Fibroblast of gingiva (primary cell): Measurements from ENCODE around the gene STK11IP.

Experiments used
- DNase-seq: peaks from one replicate; pipeline ENCODE4 v3.0.0-alpha.2; 2011; ENCODE audit warnings: low read depth

STK11IP gene

DNA sequence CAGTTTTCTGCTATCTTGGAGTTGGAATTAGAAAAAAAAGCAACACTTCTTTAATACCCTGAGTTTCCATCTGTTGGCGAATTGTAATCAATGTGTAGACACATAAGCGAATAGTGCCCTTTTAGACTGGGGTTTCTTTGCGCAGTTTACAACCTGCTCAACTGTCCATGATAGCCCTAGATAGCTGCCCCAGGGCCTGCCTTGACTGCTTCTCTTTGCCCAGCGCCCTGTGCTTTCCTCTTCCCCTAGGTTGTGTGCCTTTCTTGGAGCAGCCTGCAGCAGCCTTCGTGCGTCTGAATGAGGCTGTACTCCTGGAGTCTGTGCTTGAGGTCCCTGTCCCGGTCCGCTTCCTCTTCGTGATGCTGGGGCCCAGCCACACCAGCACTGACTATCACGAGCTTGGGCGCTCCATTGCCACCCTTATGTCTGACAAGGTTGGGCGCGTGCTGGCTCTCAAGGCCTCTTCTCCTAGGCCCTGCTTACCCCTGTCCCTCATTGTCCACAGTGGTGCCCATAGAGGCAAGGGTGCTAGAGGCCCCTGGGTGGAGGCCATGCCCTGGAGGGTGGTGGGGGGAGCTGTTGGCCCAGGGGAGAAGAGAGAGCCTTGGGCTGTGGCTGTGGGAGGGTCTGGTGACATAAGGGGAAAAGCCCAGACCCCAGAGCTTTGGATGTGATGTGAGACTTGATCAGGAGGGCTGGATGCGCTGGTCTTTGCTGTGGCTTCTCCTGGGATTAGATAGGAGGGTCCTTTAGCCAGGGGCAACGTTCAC is 36.7 kb downstream of the STK11IP start:
- no peak for DNase-seq

DNA sequence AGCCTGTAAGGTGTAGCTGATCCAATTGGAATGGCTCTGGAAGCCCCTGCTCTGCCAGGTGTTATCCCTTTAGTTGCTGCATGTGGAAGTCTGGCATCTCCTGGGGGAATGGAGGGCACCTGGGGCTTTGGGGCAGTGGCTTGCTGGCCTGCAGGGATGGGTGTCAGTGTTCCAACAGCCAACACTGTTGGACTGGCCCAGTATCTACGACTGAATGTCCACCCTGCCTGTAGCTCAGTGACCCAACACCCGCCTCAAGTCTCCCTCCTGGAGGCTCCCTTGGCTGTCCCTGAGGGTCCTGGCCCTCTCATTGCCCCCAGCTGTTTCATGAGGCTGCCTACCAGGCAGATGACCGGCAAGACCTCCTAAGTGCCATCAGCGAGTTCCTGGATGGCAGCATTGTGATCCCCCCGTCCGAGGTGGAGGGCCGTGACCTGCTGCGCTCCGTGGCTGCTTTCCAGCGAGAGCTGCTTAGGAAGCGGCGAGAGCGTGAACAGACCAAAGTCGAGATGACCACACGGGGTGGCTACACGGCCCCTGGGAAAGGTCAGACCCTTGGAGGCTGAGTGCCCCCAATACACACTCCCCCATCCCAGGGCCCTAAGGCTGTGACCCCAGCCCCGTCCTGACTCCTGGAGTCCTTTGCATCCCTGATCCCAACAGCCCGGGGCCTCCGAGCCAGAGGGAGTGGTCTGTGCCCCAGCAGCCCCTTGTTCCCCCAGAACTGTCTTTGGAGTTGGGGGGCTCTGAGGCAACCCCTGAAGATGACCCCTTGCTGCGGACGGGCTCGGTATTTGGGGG is 37.5 kb downstream of the STK11IP start:
- DNase-seq, result no peak

DNA sequence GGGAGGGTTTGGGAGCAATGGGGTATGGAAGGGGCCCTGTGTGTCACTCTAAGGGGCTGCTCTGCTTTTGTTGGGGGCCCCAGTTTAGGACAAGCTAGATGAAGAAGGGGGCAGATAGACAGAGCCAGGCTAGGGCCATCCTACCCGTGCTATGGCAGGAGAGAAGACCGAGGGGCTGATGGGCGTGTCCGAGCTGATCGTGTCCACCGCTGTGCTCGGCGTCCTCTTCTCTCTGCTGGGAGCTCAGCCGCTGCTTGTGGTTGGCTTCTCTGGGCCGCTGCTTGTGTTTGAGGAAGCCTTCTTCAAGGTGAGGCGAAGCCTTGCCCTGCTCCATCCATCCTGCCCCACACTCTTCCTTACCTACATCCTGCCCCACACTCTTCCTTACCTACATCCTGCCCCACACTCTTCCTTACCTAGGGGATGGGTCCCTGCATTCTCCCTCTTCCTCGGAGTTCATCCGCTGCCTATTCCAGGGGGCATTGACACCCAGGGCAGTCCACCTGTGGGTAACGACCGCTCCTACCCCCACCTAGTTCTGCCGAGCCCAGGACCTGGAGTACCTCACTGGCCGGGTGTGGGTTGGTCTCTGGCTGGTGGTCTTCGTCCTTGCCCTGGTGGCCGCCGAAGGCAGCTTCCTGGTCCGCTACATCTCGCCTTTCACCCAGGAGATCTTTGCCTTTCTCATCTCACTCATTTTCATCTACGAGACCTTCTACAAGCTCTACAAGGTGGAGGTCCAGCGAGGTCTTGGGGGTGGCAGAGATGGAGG is 38.7 kb downstream of the STK11IP start:
- no peak for DNase-seq

DNA sequence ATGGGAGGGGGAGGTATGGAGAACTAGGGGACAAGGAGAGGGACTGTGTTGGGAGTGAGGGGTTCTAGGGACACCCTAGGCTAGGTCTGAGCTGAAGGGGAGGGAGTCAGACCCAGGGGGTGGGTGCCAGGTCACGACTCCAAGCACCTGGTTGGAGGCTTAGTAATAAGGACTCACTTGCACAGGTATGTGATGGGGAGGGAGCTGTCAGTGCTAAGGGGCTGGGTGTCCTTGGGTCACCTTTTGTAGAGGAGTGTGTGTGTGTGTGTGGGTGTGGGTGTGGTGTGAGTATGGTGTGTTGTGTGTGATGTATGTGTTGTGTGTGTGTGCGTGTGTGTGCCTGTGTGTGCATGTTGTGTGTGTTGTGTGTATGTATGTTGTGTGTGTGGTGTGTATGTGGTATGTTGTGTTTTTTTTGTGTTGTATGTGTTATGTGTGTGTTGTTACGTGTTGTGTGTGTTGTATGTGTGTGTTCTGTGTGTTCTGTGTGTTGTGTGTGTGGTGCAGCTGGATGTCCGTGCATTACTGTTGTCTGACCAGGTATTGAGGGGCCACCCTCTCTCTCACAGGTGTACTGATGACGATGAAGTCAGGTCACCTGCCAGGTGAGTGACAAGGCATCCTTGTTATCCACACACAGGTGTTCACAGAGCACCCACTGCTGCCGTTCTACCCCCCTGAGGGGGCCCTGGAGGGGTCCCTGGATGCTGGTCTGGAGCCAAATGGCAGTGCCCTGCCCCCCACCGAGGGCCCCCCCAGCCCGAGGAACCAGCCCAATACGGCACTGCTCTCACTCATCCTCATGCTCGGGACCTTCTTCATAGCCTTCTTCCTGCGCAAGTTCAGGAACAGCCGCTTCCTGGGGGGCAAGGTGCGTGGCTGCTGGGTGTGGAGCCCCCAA is 39.5 kb downstream of the STK11IP start:
- DNase-seq, result no peak

DNA sequence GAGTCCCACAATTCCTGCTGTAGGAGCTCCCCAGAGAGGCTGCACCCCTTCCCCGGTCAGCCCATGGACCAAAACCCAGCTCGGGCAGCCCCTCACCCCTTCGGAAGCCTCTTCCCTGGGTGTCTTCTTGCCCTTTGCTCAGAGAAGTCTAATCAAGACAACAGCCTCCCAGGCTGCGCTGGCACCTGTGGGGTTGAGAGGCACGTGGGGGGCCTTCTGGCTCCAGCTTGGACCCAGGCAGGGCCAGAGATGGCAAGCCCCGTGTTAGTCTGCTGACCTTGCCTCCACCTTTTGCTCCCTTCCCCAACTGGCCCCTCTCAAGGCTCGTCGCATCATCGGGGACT is 40.2 kb downstream of the STK11IP start:
- DNase-seq, result no peak

DNA sequence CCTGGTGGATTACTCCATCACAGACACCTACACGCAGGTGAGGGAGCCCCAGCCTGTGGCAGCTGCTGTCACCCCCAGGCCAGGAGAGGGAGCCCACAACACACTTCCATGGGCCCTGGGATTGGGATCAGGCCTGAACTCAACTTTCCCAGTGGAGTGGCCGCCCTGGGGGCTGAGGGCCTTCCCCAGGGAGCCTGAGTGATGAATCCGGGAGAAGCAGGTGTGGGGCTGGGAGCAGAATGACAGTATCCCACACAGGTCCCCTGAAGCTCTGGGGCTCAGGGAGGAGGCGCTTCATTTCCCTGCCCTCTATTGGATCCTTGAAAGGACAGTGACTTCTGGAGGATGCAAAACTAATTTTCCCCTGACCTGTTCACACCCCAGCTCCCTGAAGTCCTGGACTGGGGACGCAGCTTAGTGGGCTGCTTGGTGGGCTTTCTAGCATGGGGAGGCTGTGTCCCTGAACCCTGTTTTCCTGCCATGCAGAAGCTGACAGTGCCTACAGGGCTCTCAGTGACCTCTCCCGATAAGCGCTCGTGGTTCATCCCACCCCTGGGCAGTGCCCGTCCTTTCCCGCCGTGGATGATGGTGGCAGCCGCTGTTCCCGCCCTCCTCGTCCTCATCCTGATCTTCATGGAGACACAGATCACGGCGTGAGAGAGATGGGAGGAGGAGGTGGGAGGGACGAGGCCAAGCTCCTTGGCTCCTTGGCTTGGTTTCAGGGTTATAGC is 40.7 kb downstream of the STK11IP start:
- no peak for DNase-seq

DNA sequence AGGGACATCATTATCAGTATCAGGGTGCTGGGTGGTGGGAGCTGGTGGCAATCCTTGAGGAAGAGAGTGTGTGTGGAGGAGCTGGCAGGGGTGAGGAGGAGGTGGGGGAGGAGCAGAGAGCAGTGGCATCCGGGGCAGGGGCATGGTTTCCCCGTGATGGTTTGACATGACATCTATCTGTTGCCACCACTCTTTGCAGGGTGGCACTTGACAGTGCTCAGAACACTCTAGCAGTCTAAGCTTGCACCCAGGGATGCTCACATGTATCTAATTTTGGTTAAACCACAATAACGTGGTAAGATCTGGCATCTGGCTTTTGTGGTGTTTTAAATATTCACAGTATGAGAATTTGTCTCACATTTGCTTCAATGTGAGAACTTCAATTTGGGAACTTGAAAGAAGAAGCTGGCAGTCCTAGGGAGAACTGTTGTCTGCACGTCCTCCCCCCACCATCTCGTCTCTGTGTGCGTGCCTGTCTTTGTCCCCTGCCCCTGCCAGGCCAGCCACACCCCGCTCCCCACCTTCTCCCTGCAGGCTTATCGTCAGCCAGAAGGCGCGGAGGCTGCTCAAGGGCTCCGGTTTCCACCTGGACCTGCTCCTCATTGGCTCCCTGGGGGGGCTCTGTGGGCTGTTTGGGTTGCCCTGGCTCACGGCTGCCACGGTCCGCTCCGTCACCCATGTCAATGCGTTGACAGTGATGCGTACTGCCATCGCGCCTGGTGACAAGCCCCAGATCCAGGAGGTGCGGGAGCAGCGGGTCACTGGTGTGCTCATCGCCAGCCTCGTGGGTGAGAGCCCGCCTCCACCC is 41.5 kb downstream of the STK11IP start:
- DNase-seq, result peak; percentile 30

DNA sequence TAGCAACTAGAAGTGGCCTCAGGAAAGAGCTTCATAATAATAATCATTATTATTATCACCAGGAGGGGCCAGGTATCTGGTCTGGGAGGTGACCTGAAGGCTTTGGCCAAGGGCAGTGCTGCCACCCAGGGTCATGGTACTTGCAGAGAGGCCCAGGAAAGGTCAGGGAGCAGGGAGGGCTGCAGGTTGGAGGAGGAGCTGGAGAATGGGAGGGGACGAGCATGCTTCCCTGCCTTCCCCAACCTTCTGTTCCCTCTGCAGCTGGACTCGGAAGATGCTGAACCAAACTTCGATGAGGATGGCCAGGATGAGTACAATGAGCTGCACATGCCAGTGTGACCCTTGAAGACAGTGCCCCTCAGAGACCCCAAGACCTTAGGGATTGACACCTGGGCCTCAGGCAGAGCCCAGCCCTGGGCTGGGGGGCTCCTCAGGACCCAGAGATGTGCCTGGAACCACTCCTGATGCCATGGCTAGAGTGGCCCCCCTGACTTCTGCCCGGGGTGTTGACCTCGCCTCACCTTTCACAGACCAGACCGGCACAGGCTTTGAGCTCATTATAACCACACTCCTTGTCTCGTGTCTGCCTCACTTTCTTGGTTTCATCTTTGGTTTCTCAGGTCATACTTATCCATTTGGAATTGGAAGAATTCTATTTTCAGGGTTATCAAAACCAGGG is 43.9 kb downstream of the STK11IP start:
- no peak for DNase-seq

DNA sequence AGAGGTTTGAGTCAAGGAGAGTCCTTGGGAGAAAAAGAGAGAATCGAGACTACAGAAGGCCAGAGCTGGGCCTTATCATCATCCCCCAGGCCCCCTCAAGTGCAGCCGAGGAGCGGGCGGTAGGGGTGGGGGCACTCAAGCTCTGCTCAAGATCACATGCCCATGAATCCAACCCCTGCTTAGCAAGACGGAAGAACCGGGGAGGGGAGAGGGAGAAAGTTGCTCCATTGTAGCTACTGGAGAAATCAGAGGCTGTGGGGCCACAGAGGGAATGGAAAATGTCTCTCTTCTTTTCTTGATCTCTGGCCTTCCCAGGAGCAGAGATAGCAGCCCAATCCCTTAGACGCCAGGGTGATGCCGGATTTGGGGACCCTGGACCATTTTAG is 44.4 kb downstream of the STK11IP start:
- no peak for DNase-seq

DNA sequence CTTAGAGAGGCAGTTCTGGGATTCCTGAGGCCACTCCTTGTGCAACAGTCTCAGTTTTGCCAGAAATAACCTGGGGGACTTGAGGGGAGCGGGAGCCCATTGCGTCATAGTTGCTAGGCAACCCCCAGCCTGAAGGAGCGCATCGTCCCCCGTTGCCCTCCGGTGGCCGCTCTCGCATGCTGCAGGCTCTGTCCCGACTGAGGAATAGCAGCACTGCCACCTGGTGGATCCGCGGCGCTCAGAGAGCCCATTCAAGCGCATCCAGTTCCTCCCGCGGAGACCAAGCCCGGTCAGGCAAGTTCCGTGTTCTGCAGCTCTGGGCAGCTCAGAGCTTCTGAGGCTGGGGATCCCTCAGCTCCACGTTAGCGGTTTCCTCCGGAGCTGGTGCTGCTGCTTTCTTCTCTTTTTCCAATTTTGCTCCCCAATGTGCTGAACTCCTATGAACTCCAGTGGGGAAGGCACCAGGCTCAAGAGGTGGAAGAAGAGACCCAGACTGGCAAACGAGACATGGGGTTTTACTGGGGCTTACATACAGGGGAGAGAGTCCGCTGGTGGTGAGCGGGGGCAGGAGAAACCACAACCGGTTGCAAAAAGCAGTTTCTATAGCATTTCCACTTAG is 44.9 kb downstream of the STK11IP start:
- peak; percentile 95 for DNase-seq

DNA sequence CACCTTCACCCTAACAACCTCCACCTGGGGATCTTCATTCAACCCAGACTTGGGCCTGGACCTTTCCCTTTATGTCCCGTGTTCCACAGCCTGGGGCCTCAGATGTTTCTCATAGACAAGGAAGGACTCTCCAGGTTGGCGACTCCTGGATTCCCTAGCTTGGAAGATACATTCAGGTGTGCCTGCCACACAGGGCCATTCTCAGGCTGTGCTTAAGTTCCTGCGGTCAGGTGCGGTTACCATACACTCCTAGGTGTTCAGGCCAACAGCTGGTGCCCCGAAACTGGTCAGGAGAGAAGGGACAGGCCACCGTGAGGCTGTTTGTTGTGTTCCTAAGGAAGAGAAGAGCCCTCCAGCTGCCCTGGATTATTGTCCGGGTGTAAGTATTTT is 45.4 kb downstream of the STK11IP start:
- no peak for DNase-seq

DNA sequence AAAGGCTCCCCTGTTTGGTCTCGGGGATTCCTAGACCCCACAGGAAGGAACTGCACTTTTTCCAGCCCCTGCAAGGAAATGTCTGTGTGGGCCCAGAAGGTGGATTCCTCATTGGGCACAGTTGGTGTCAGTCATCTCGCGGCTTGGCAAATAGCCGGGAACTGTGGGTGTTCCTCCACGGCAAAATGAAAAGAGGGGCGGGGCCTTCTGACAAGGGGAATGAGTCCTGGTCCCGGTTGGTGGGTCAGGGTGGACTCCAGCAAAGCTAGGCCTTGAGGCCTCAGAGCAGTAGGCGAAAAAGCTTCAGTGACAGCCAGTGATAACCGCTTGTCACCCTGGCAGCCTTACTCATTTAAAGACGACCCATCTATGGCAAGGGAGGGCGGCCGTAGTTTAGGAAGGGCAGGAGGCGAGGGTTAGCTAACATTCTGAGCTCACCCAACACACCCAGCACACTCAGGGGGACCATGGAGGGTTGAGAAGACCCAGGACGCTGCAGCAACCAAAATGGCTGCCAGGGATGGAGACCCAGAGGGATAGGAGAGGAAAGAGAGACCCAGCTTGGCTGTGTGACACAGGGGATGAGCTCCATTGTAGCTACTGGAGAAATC is 46.2 kb downstream of the STK11IP start:
- DNase-seq, result no peak

DNA sequence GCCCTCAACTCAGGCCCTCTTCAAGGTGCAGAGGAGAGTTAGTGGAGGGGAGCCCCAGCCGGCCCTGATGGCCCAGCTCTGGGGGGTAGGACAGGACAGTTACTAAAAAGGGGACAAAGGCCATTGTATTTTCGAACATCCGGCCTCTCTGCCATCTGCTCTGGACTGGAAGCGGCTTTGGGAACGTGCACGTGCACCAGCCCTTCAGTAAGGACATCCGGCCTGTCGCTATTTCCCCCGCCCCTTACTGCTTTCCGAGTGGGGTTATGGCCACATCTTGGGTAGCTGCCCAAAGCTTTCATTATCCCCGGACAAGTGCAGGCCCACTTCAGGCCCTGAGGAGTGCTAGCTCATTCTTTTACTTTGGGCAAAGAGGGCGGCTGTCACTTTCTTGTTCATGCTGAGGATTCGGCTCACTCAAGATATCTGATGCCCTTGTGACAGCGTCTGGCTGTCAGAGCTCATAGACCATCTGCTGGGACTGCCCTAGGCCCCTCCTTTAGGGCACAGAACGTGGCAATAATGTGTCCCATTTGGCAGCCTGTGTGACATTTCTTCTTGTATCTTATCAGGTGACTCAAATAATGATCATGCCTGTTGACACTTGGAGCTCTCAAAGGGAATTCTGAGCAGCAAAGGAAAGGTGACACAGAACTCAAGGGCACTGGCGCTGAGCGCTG is 47.3 kb downstream of the STK11IP start:
- DNase-seq, result no peak

DNA sequence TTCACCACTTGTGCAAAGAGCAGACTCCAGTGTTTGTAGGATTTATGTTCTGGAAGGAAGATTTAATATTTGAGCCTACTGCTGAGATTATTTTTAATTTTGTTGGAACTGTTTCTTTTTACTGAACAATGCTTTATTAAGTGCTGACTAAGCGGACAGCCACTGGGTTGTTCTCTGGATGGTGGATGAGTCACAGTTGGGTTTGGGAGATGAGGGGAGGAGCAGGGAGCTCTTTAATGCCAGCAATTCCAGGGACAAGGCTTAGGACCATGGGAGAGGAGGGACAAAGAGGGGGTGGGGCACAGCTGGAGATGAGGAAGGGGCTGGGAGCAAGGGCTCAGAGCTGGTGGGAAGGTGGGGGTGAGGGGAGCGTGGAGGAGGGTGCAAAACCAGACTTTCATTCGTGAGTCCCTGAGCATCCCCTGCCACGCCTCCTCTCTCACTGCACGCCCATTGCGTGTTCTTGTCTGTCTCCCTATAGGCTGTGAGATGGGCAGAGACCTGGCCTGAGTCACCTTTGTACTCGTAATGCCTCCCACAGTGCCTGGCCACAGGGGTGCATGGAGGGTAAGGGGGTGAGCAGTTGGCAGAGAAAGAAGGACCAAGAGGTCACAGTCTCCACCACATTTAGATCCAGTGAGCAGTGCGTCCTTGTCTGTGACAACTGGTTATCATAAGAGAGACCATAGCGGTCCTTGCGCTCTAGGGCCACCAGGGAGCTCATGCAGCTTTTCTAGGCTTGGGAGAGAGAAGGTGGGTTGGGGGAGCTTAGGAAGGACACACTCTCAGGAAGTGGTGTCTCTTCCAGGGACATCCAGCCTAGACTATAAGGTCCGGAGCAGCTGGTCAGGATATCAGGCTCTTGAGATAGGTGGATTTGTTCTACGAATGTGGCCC is 48.2 kb downstream of the STK11IP start:
- peak; percentile 58 for DNase-seq

DNA sequence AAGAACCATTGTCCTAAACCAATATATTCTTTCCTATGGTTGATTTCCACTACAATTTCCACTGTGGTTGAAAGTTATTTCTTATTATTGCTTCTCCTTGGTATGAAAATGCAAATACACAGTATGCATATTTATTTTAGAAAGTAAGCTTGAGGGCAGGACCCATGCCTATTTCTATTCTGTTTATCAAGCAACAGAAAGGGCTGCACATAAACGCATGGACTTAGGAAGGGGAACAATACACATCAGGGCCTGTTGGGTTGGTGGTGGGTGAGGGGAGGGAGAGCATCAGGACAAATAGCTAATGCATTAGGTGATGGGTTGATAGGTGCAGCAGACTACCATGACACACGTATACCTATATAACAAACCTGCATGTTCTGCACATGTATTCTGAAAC is 50.5 kb downstream of the STK11IP start:
- no peak for DNase-seq

DNA sequence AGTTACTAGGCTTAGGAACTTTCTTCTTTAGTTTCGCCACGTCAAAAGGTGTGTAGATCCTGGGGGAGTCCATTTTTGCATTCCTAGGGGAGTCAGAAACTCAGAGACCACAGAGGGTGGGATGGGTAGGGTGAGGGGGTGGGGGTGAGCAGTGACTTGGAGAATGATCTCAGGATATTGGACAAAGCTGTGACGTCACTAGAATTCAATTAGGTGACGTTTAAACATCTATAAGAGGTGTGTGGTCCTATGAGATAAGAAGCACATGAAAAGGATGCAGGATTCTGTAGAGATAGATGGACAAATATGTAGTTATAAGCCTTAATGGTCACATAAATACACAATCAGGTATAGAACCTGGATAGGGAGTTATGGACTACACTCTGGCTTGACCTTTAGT is 51.3 kb downstream of the STK11IP start:
- DNase-seq, result no peak
